ENCODE data around the gene ANKRD63. TPM values are rescaled to one million over a fixed set of nuclear protein-coding genes. Genes with fewer than 3 reads are reported as not detected.

ANKRD63 gene
- total and polyA plus RNA-seq, 9 of the 15 experiments (the other 6 are each of a cell fraction or from before 2014, with no cell fraction given) = 1.3 to 2.0 (median 1.8) TPM; not detected in 6

DNA sequence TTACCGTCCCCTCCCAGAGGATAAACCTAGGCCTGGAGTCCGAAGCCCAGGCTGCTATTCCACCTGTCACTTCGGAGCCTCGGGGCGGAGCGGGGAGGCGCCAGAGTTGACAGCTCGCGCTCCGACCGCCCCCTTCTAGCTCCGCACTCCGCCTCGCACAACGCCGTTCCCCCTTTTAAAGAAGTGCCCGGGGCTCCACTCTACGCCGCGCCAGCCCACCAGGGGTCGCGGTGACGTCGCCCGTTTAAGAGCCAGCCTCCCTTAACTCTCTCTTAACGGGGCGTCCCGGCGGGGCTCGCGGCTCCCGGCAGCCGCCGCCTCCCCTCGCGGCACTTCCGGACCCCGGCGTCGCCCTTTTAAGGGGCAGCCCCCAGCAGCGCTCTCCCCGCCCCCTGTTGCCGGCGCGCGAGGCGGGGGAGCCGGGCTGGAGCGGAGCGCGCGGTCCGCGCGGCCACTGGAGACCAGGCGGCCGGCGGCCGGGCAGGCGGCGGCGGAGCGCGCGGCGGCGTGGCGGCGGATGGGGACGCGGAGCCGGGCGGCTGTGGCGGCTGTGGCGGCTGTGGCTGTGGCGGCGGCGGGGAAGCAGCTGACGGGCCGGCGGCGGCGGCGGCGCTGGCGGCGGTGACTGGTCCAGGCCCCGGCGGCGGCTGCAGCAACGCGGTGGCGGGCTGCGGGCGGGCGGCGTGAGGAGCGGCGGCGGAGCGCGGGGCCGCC is 40.5 kb upstream of the ANKRD63 start, which contains the start of gene INAFM2 (continued):
- TF ChIP-seq HMGN3 (IDR thresholded peaks at IDR 0.05; ENCODE audit: borderline replicate concordance, extremely low read depth, insufficient read length, low read depth, low read length) (peak; percentile 65), ESRRA (IDR thresholded peaks at IDR 0.05; ENCODE audit: borderline replicate concordance, low read depth) (peak; percentile 29; the same call in 1 of the 2 replicates), CREBBP (IDR thresholded peaks at IDR 0.05; ENCODE audit: low read depth, low read length) (no peak)
- TF ChIP-seq, protein P1, sequence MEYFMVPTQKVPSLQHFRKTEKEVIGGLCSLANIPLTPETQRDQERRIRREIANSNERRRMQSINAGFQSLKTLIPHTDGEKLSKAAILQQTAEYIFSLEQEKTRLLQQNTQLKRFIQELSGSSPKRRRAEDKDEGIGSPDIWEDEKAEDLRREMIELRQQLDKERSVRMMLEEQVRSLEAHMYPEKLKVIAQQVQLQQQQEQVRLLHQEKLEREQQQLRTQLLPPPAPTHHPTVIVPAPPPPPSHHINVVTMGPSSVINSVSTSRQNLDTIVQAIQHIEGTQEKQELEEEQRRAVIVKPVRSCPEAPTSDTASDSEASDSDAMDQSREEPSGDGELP (CRISPR knock-in tag; IDR thresholded peaks at IDR 0.05; ENCODE audit: borderline replicate concordance) = peak; percentile 86
- TF ChIP-seq, protein P2, sequence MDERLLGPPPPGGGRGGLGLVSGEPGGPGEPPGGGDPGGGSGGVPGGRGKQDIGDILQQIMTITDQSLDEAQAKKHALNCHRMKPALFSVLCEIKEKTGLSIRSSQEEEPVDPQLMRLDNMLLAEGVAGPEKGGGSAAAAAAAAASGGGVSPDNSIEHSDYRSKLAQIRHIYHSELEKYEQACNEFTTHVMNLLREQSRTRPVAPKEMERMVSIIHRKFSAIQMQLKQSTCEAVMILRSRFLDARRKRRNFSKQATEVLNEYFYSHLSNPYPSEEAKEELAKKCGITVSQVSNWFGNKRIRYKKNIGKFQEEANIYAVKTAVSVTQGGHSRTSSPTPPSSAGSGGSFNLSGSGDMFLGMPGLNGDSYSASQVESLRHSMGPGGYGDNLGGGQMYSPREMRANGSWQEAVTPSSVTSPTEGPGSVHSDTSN (CRISPR knock-in tag; IDR thresholded peaks at IDR 0.05; ENCODE audit: low read depth) = no peak
- TF ChIP-seq, protein P2 (tag; conservative IDR thresholded peaks at IDR 0.05; ENCODE audit: low read depth) = peak; percentile 31; the same call in 1 of the 2 replicates
- TF ChIP-seq, protein P3, sequence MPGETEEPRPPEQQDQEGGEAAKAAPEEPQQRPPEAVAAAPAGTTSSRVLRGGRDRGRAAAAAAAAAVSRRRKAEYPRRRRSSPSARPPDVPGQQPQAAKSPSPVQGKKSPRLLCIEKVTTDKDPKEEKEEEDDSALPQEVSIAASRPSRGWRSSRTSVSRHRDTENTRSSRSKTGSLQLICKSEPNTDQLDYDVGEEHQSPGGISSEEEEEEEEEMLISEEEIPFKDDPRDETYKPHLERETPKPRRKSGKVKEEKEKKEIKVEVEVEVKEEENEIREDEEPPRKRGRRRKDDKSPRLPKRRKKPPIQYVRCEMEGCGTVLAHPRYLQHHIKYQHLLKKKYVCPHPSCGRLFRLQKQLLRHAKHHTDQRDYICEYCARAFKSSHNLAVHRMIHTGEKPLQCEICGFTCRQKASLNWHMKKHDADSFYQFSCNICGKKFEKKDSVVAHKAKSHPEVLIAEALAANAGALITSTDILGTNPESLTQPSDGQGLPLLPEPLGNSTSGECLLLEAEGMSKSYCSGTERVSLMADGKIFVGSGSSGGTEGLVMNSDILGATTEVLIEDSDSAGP (CRISPR knock-in tag; IDR thresholded peaks at IDR 0.05) = peak; percentile 75; the same call in 1 of the 2 replicates
- TF ChIP-seq, protein P4, sequence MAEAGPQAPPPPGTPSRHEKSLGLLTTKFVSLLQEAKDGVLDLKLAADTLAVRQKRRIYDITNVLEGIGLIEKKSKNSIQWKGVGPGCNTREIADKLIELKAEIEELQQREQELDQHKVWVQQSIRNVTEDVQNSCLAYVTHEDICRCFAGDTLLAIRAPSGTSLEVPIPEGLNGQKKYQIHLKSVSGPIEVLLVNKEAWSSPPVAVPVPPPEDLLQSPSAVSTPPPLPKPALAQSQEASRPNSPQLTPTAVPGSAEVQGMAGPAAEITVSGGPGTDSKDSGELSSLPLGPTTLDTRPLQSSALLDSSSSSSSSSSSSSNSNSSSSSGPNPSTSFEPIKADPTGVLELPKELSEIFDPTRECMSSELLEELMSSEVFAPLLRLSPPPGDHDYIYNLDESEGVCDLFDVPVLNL (CRISPR knock-in tag; IDR thresholded peaks at IDR 0.05; ENCODE audit: low read depth) = peak; percentile 58; the same call in 1 of the 2 replicates
- TF ChIP-seq, protein P5, sequence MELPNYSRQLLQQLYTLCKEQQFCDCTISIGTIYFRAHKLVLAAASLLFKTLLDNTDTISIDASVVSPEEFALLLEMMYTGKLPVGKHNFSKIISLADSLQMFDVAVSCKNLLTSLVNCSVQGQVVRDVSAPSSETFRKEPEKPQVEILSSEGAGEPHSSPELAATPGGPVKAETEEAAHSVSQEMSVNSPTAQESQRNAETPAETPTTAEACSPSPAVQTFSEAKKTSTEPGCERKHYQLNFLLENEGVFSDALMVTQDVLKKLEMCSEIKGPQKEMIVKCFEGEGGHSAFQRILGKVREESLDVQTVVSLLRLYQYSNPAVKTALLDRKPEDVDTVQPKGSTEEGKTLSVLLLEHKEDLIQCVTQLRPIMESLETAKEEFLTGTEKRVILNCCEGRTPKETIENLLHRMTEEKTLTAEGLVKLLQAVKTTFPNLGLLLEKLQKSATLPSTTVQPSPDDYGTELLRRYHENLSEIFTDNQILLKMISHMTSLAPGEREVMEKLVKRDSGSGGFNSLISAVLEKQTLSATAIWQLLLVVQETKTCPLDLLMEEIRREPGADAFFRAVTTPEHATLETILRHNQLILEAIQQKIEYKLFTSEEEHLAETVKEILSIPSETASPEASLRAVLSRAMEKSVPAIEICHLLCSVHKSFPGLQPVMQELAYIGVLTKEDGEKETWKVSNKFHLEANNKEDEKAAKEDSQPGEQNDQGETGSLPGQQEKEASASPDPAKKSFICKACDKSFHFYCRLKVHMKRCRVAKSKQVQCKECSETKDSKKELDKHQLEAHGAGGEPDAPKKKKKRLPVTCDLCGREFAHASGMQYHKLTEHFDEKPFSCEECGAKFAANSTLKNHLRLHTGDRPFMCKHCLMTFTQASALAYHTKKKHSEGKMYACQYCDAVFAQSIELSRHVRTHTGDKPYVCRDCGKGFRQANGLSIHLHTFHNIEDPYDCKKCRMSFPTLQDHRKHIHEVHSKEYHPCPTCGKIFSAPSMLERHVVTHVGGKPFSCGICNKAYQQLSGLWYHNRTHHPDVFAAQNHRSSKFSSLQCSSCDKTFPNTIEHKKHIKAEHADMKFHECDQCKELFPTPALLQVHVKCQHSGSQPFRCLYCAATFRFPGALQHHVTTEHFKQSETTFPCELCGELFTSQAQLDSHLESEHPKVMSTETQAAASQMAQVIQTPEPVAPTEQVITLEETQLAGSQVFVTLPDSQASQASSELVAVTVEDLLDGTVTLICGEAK (IDR thresholded peaks at IDR 0.05) = no peak
- TF ChIP-seq, protein P5 (CRISPR knock-in tag; IDR thresholded peaks at IDR 0.05) = peak; percentile 61; the same call in 1 of the 2 replicates

All from K562 (cell line).